22Rv1 (cell line): ENCODE measurements around the gene TTC9.

Experiments
- CTCF ChIP-seq: fragments of 450-650 bp; IDR thresholded peaks from 2 replicates; pipeline ENCODE4 v1.5.1; 2017; ENCODE audit warnings: mild to moderate bottlenecking
- ZFX ChIP-seq: fragments of 450-650 bp; IDR thresholded peaks from 2 replicates; pipeline ENCODE4 v1.6.1; 2017; ENCODE audit warnings: antibody characterized with exemption, borderline replicate concordance

DNA sequence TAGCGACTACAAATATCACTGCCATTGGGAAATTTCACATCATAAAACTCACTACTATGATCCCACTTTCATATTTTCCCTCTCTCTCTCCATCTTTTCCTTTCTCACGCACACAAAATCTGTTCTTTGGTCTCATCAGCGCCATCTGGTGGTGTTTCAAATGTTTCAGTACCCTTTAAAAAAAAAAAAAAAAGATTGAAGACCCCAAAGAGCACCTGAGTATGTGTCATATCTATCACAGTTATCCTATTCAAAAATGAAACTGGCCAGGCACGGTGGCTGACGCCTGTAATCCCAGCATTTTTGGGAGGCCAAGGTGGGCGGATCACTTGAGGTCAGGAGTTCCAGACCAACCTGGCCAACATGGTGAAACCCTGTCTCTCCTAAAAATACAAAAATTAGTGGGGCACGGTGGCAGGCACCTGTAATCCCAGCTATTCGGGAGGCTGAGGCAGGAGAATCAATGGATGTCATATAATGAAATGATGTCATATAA lies 72.4 kb downstream of the TTC9 start:
- TF ChIP-seq CTCF (peak; percentile 82), ZFX (no peak)
